ENCODE results near the gene MRGPRE. TPM values are rescaled to one million over a fixed set of nuclear protein-coding genes. Genes with fewer than 3 reads are reported as not detected.

Gene MRGPRE
- total RNA-seq, 1 donor from 2014 or later: 0.36 TPM

DNA sequence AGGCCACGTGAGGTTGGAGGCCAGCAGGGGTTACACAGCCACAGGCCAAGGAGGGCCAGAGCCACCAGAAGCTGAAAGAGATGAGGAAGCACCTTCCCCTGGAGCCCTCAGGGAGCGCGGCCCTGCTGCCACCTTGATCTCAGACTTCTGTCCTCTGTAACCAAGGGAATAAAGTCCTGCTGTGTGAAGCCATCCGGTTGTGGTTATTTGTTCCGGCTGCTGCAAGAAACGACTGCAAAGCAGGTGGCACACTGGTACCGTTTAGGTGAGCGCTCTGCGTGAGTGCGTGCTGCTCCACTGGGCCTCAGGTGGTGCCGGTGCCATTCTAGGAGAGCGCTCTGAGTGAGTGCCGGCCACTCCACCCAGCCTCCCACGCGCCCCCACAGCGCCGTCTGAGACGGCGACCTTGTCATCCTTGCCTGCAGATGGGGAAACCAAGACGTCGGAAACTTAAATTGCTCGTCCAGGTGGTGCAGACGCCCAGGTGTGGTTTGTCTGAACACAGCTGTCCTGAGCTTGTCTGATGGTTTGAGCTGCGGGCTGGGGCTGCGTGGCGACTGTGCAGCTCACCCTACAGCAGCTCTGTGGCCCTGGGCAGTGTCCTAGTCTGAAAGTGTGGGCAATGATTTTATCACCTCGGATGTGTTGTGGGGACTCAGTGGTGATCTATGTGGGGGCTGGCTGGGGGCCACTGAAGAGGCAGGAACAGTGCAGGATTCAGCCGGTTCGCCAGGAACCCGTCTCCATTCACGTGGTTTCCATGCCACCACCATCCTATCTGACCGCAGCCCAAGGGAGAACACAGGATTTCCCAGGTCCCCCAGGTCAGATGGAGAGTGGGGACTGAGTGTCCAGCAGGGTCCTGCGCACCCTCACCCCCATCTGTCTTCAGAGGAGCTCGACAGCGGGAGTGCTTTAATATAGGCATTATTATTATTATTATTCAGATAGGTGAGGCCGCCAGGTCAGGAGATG is 9.0 kb downstream of the MRGPRE start:
- Histone ChIP-seq H3K36me3 (no peaks in the 10 kb centered on the region), H3K4me3 (no peak overlapping the region), H3K4me1 (peaks cover 5% of the 10 kb centered on the region), H3K27me3 (ENCODE audit: low read depth) (peaks cover 81% of the 10 kb centered on the region), H3K27ac (replicated peaks) (no peak overlapping the region), H3K9me3 (replicated peaks) (no peaks in the 10 kb centered on the region)
- TF ChIP-seq, protein P1, sequence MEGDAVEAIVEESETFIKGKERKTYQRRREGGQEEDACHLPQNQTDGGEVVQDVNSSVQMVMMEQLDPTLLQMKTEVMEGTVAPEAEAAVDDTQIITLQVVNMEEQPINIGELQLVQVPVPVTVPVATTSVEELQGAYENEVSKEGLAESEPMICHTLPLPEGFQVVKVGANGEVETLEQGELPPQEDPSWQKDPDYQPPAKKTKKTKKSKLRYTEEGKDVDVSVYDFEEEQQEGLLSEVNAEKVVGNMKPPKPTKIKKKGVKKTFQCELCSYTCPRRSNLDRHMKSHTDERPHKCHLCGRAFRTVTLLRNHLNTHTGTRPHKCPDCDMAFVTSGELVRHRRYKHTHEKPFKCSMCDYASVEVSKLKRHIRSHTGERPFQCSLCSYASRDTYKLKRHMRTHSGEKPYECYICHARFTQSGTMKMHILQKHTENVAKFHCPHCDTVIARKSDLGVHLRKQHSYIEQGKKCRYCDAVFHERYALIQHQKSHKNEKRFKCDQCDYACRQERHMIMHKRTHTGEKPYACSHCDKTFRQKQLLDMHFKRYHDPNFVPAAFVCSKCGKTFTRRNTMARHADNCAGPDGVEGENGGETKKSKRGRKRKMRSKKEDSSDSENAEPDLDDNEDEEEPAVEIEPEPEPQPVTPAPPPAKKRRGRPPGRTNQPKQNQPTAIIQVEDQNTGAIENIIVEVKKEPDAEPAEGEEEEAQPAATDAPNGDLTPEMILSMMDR (IDR thresholded peaks at IDR 0.05; ENCODE audit: borderline replicate concordance): no peak
- intact Hi-C loops (cut with micrococcal nuclease): no loop called here
- no peak for DNase-seq

DNA sequence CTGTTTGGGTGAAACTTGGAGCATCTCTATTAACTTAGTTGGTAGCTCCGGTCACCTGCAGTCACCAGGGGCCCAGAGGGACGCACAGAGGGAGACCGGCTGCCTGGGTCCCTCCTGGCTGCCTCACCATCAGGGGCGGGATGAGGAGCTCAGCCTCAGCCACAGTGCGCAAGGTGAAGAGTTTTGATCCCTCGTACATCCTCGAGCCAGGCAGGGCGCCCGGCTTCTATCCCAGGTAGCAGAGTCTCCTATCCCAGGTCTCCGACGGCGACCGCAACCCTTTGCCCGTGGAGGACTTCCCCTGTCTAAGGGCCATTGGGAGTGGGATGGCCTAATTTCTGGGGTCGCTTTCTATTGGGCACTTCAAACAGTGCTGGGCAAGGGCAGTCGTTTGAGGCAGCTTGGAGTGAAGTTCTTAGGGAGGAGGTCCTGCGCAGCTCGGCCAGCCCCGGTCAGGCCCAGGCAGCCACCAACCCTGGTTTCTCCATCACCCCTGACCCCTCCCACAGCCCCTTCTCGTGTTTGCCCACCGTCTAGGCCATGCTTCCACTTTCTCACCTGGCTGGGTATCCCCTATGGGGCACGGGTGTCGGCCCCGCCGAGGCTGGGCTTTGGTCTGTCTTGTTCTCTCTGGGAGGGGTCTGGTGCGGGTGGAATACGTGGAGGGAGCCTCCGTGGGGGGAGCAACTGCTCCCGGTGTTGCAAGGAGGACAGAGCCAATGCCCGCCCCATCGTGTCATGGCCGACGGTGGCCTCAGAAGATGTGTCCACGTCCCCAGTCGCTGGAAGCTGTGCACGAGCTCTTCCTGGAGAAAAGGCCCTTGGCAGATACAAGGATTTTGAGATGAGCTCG is 10.0 kb downstream of the MRGPRE start:
- Histone ChIP-seq H3K4me1 (peaks cover 5% of the 10 kb centered on the region), H3K27ac (replicated peaks) (no peak overlapping the region), H3K4me3 (no peak overlapping the region), H3K27me3 (ENCODE audit: low read depth) (peaks cover 84% of the 10 kb centered on the region), H3K36me3 (no peaks in the 10 kb centered on the region), H3K9me3 (replicated peaks) (no peaks in the 10 kb centered on the region)
- intact Hi-C loops (cut with micrococcal nuclease): no loop called here
- TF ChIP-seq, protein P1 (IDR thresholded peaks at IDR 0.05; ENCODE audit: borderline replicate concordance): no peak
- no peak for DNase-seq

DNA sequence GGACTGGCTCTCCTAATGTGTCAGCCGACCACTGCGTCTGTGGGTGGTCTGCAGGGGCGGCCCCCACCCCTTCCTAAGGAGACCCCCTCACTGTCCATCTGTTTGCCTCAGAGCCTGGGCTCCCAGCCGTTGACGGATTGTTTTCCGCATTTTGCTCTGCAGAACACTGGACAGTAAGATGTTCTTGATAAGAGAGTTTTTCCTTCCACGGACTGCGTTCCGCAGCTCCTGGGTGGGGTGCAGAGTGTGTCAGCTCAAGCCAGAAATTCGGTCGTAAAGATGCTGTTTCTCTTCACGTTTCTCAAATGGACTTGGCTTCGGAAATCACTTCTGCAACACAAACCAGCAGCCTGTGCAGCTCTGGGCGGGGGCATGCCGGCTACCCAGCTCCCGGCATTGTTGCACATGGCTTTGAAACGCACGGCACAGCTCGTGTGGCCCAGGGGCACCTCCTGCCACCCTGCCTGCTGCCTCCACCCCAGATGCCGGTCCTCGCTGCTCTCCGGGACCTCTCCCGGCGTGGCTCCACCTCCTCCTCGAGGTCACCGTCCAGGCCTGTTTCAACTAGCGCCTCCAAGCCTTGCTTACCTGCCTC is 10.7 kb downstream of the MRGPRE start:
- no peaks in the 10 kb centered on the region for H3K9me3 ChIP-seq (replicated peaks)
- TF ChIP-seq, protein P1 (IDR thresholded peaks at IDR 0.05; ENCODE audit: borderline replicate concordance): no peak
- H3K4me1 ChIP-seq: peaks cover 5% of the 10 kb centered on the region
- no peak overlapping the region for H3K27ac ChIP-seq (replicated peaks)
- intact Hi-C loops (cut with micrococcal nuclease): no loop called here
- peaks cover 87% of the 10 kb centered on the region for H3K27me3 ChIP-seq (ENCODE audit: low read depth)
- H3K4me3 ChIP-seq: no peak overlapping the region
- no peak for DNase-seq
- no peaks in the 10 kb centered on the region for H3K36me3 ChIP-seq

DNA sequence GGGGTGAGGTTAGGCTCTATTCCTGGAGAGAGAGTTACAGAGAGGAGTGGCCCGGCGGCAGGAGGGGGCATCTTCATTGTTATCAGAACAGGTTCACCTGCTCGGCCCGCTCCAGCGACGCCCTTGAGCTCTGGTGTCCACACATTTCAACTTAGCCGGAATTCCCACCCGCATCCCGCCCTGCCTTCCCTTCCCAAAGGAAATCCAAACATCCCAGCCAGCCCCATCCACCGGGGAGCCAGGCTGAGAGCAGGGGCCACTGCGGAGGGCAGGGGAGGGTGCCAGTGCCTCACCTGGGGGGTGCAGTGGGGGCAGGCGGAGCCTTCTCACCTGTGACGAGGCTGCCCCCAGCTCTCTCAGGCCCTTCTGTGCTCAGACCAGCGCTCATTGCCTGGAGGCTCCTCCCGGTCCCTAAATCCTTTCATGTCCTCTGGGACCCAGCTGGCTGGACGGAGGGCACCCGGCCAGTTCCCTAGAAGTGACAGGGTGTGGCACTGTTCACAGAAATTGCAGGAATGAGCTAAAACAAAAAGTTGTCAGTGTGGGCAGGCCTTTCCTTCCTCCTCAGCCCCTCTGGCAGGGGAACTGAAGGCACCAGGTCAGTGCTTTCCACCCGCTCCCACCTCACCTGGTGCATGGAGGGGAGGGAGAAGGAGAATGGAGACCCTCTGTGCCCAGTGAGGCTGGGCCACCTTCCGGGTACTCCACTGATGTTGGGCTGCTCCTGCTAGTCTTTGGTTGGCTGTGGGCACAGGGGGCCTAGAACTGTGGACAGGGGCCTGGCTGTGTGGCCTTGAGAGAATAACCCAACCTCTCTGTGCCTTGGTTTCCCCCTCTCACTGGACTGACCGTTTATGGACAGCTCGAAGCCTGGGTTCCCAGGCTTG is 11.5 kb downstream of the MRGPRE start:
- no peak overlapping the region for H3K27ac ChIP-seq (replicated peaks)
- H3K4me1 ChIP-seq: peaks cover 5% of the 10 kb centered on the region
- intact Hi-C loops (cut with micrococcal nuclease): no loop called here
- H3K36me3 ChIP-seq: no peaks in the 10 kb centered on the region
- TF ChIP-seq, protein P1 (IDR thresholded peaks at IDR 0.05; ENCODE audit: borderline replicate concordance): no peak
- DNase-seq: peak; percentile 13
- no peak overlapping the region for H3K4me3 ChIP-seq
- no peaks in the 10 kb centered on the region for H3K9me3 ChIP-seq (replicated peaks)
- H3K27me3 ChIP-seq (ENCODE audit: low read depth): peaks cover 95% of the 10 kb centered on the region
